Thyroid gland (tissue), 4 donors: ENCODE results near the gene DAPP1.

Experiments
- CTCF ChIP-seq, 6 experiments: fragments of 200-600 bp in 3 of 6; fragments of 450-650 bp in 3 of 6; sonication (generic) in 3 of 6; IDR thresholded peaks; one replicate each; pipeline ENCODE4 v1.5.1; 2016 to 2019; ENCODE audit warnings: antibody characterized with exemption in 6 of 6, mild to moderate bottlenecking in 2 of 6, inconsistent platforms in 1 of 6, moderate library complexity in 1 of 6
- POLR2A ChIP-seq, 2 donors: fragments of 450-650 bp; IDR thresholded peaks; one replicate each; pipeline ENCODE4 v1.6.1; 2017; ENCODE audit warnings: antibody characterized with exemption in 2 of 2, mild to moderate bottlenecking in 2 of 2, moderate library complexity in 1 of 2

- TF ChIP-seq CTCF (IDR thresholded peaks at IDR 0.05), result no peak
- no peak for TF ChIP-seq POLR2A (IDR thresholded peaks at IDR 0.05)
Measured at GRCh38 chr4:99886146-99886545, 69.5 kb downstream of the DAPP1 start.
